Panc1 (cell line): ENCODE measurements around the gene AIMP2. TPM values are rescaled to one million over a fixed set of nuclear protein-coding genes. Genes with fewer than 3 reads are reported as not detected.

ENCODE experiments used
- ATAC-seq: fragments of 200-7000 bp; cut with Tn5 transposase; 2 replicates; pipeline ENCODE4 v1.9.1; 2020; ENCODE audit warnings: mild to moderate bottlenecking, moderate library complexity
- BruUV-seq: library from RNA; stranded (reverse); fragments of 400-500 nt; replicated peaks from 2 replicates; lab custom pipeline; 2021; lab: Mats Ljungman, UMichigan
- CTCF ChIA-PET: fragments of 300-600 bp; sonication (Branson Sonifier 250); formaldehyde crosslinking; loops from one replicate; lab custom pipeline; 2022; ENCODE audit warnings: antibody characterized with exemption; lab: Charles Lee
- POLR2A ChIA-PET: fragments of 300-600 bp; sonication (Branson Sonifier 250); formaldehyde crosslinking; loops from one replicate; lab custom pipeline; 2022; ENCODE audit warnings: antibody characterized with exemption; lab: Charles Lee
- DNase-seq: peaks from one replicate; pipeline ENCODE4 v3.0.0-alpha.2; 2010; ENCODE audit warnings: low read depth, low spot score
- H3K27ac ChIP-seq: 2 replicates; pipeline ENCODE4 v1.5.1; 2011; ENCODE audit warnings: mild to moderate bottlenecking, low read length, inconsistent platforms
- H3K27me3 ChIP-seq: fragments of 200-500 bp; sonication (Bioruptor generic); 2 replicates; pipeline ENCODE4 v1.6.0; 2014; ENCODE audit warnings: low read length, inconsistent platforms; ENCODE audit not compliant: control insufficient read depth, insufficient read depth
- H3K36me3 ChIP-seq: fragments of 200-500 bp; sonication (Bioruptor generic); 2 replicates; pipeline ENCODE4 v1.5.1; 2014; ENCODE audit warnings: inconsistent platforms, mild to moderate bottlenecking, low read length, moderate library complexity; ENCODE audit not compliant: control insufficient read depth, insufficient read depth
- H3K4me1 ChIP-seq: 2 replicates; pipeline ENCODE4 v1.5.1; 2011; ENCODE audit warnings: inconsistent platforms, mild to moderate bottlenecking, low read length, moderate library complexity; ENCODE audit not compliant: control insufficient read depth, insufficient read depth
- H3K4me3 ChIP-seq, 2 experiments: 2 replicates each; pipeline ENCODE4 v1.5.1; 2011 to 2012; ENCODE audit warnings: low read depth in 2 of 2, low read length in 2 of 2, mild to moderate bottlenecking in 2 of 2, inconsistent platforms in 1 of 2, moderate library complexity in 1 of 2
- H3K9me3 ChIP-seq: fragments of 200-500 bp; sonication (Bioruptor generic); 2 replicates; pipeline ENCODE4 v1.5.1; 2014; ENCODE audit warnings: low read depth, mild to moderate bottlenecking, inconsistent platforms, low read length, moderate library complexity; ENCODE audit not compliant: control insufficient read depth, insufficient read depth
- POLR2AphosphoS5 ChIP-seq: IDR thresholded peaks from 2 replicates; pipeline ENCODE4 v1.6.1; 2012; ENCODE audit warnings: mild to moderate bottlenecking, low read depth, low read length, moderate library complexity
- SIN3A ChIP-seq: IDR thresholded peaks from 2 replicates; pipeline ENCODE4 v1.6.1; 2012; ENCODE audit warnings: low read depth, mild to moderate bottlenecking, low read length, moderate library complexity, borderline replicate concordance; ENCODE audit not compliant: insufficient read depth
- TCF7L2 ChIP-seq: IDR thresholded peaks from 2 replicates; pipeline ENCODE4 v1.6.1; 2011; ENCODE audit warnings: mild to moderate bottlenecking, low read depth, low read length, inconsistent platforms
- in situ Hi-C: cut with HindIII; loops from 2 replicates; pipeline ENCODE4 v1.10.0; 2016; ENCODE audit warnings: low sequenced_read_pairs, low pct_unique_long_range_greater_than_20kb
- intact Hi-C: fragments of 100-400 bp; cut with micrococcal nuclease; formaldehyde crosslinking; loops from one replicate; pipeline ENCODE4 v1.10.0; 2022; ENCODE audit not compliant: unreplicated experiment
- total RNA-seq: library from RNA; stranded (reverse); gene quantifications from one replicate; pipeline ENCODE4 v1.2.1, GENCODE V29; 2021; ENCODE audit not compliant: unreplicated experiment
- TF ChIP-seq, protein P1 (sequence below): fragments of 450-650 bp; IDR thresholded peaks from 2 replicates; pipeline ENCODE4 v1.5.1; 2017; ENCODE audit warnings: mild to moderate bottlenecking
- TF ChIP-seq, protein P2 (sequence below), 2 experiments: IDR thresholded peaks; 2 replicates each; pipeline ENCODE4 v1.6.1; 2011 to 2012; ENCODE audit warnings: low read depth in 2 of 2, control low read depth in 1 of 2, low read length in 1 of 2, mild to moderate bottlenecking in 1 of 2, moderate library complexity in 1 of 2; ENCODE audit not compliant: insufficient read depth in 1 of 2

The AIMP2 gene
- total RNA-seq, 1 experiment from 2014 or later, result 126 TPM

DNA sequence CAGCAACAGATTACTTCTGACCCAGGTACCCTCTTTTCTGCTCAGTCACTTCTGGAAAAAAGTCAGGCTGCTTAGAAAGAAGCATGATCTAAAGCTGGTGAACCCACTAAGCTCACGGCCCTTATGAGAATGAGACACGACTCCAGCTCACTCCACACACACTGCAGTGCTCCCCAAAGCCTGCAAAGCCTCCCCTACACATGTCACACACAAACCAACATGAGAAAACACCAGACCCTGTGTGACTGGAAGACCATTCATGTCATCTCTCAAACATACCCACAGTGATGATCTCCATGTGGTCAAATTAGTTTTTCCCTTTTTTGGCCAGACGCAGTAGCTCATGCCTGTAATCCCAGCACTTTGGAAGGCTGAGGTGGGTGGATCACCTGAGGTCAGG lies 22.5 kb downstream of the AIMP2 start:
- no peaks in the 10 kb centered on the region for H3K4me1 ChIP-seq
- in situ Hi-C loops, result no loop called here
- H3K27me3 ChIP-seq, result no peaks in the 10 kb centered on the region
- BruUV-seq, result no TSS peak
- H3K9me3 ChIP-seq, result no peaks in the 10 kb centered on the region
- no peak overlapping the region for H3K4me3 ChIP-seq
- ChIA-PET POLR2A (no interaction called here), CTCF (no interaction called here)
- TF ChIP-seq, protein P1, sequence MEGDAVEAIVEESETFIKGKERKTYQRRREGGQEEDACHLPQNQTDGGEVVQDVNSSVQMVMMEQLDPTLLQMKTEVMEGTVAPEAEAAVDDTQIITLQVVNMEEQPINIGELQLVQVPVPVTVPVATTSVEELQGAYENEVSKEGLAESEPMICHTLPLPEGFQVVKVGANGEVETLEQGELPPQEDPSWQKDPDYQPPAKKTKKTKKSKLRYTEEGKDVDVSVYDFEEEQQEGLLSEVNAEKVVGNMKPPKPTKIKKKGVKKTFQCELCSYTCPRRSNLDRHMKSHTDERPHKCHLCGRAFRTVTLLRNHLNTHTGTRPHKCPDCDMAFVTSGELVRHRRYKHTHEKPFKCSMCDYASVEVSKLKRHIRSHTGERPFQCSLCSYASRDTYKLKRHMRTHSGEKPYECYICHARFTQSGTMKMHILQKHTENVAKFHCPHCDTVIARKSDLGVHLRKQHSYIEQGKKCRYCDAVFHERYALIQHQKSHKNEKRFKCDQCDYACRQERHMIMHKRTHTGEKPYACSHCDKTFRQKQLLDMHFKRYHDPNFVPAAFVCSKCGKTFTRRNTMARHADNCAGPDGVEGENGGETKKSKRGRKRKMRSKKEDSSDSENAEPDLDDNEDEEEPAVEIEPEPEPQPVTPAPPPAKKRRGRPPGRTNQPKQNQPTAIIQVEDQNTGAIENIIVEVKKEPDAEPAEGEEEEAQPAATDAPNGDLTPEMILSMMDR, result no peak
- no peak for TF ChIP-seq POLR2AphosphoS5
- TF ChIP-seq SIN3A, result no peak
- TF ChIP-seq TCF7L2, result no peak
- TF ChIP-seq, protein P2, sequence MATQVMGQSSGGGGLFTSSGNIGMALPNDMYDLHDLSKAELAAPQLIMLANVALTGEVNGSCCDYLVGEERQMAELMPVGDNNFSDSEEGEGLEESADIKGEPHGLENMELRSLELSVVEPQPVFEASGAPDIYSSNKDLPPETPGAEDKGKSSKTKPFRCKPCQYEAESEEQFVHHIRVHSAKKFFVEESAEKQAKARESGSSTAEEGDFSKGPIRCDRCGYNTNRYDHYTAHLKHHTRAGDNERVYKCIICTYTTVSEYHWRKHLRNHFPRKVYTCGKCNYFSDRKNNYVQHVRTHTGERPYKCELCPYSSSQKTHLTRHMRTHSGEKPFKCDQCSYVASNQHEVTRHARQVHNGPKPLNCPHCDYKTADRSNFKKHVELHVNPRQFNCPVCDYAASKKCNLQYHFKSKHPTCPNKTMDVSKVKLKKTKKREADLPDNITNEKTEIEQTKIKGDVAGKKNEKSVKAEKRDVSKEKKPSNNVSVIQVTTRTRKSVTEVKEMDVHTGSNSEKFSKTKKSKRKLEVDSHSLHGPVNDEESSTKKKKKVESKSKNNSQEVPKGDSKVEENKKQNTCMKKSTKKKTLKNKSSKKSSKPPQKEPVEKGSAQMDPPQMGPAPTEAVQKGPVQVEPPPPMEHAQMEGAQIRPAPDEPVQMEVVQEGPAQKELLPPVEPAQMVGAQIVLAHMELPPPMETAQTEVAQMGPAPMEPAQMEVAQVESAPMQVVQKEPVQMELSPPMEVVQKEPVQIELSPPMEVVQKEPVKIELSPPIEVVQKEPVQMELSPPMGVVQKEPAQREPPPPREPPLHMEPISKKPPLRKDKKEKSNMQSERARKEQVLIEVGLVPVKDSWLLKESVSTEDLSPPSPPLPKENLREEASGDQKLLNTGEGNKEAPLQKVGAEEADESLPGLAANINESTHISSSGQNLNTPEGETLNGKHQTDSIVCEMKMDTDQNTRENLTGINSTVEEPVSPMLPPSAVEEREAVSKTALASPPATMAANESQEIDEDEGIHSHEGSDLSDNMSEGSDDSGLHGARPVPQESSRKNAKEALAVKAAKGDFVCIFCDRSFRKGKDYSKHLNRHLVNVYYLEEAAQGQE (IDR thresholded peaks at IDR 0.05; ENCODE audit: insufficient read depth in 1 of 2, low read depth in 2 of 2, low read length in 1 of 2), result no peak
- H3K27ac ChIP-seq, result no peak overlapping the region
- H3K36me3 ChIP-seq, result peaks cover 19% of the 10 kb centered on the region
- DNase-seq (no peak), ATAC-seq (no peak)
- intact Hi-C loops, result no loop called here

DNA sequence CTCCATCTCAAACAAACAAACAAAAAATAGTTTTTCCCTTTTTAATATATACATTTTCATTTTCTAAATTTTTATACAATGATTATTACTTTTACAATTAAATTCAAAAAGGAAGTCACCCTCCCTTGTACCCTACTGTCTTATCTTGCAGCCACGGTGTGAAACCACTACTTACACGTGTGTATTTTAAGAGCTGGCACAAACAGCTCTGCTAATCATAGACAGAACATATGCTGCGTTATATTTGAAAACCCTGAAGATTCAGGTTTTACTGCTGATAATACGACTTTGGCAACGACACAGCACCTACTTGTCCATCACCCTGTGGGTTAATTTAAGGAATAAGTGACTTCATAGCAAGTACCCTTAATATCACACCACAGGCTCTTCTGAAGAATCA lies 23.1 kb downstream of the AIMP2 start:
- peaks cover 21% of the 10 kb centered on the region for H3K36me3 ChIP-seq
- H3K27ac ChIP-seq, result no peak overlapping the region
- no peak for ATAC-seq
- TF ChIP-seq SIN3A (no peak), TCF7L2 (no peak), POLR2AphosphoS5 (no peak)
- TF ChIP-seq, protein P1, result no peak
- TF ChIP-seq, protein P2 (IDR thresholded peaks at IDR 0.05; ENCODE audit: insufficient read depth in 1 of 2, low read depth in 2 of 2, low read length in 1 of 2), result no peak
- BruUV-seq, result no TSS peak
- H3K4me3 ChIP-seq, result no peak overlapping the region
- DNase-seq, result no peak
- no peaks in the 10 kb centered on the region for H3K27me3 ChIP-seq
- intact Hi-C loops (no loop called here), in situ Hi-C loops (no loop called here)
- no peaks in the 10 kb centered on the region for H3K9me3 ChIP-seq
- ChIA-PET POLR2A (no interaction called here), CTCF (no interaction called here)
- no peaks in the 10 kb centered on the region for H3K4me1 ChIP-seq
